NOMO-1 treated with dmso at 0.1 percent for 144 hours (cell line): Measurements from ENCODE around the gene ZNF438.
"Not testable (repeated sequence)": the region's sequence is repeated elsewhere in the genome, so short reads cannot be mapped to it uniquely, and the experiment has no call there.

Experiments
- DNase-seq: peaks from one replicate; lab custom pipeline; 2025; ENCODE audit not compliant: unreplicated experiment; lab: John Stamatoyannopoulos, UW

ZNF438 gene

GRCh38 chr10:30988831-30989435, 42.7 kb downstream of the ZNF438 start:
- no peak for DNase-seq

GRCh38 chr10:30987463-30987862, 44.2 kb downstream of the ZNF438 start:
- DNase-seq: no peak

- DNase-seq: no peak
Observed at GRCh38 chr10:30986053-30986555, 45.6 kb downstream of the ZNF438 start.

GRCh38 chr10:30985512-30985911, 46.2 kb downstream of the ZNF438 start:
- DNase-seq: no peak

GRCh38 chr10:30984563-30985328, 46.9 kb downstream of the ZNF438 start:
- no peak for DNase-seq

- DNase-seq: not testable (repeated sequence)
Observed at GRCh38 chr10:30983209-30983608, 48.5 kb downstream of the ZNF438 start.

- no peak for DNase-seq
Observed at GRCh38 chr10:30980951-30981616, 50.6 kb downstream of the ZNF438 start.

GRCh38 chr10:30979956-30980355, 51.7 kb downstream of the ZNF438 start:
- DNase-seq: no peak

GRCh38 chr10:30978843-30979242, 52.8 kb downstream of the ZNF438 start:
- no peak for DNase-seq

- DNase-seq: no peak
Observed at GRCh38 chr10:30977385-30977784, 54.3 kb downstream of the ZNF438 start.

- DNase-seq: no peak
Observed at GRCh38 chr10:30974773-30975415, 56.8 kb downstream of the ZNF438 start.

GRCh38 chr10:30974355-30974754, 57.3 kb downstream of the ZNF438 start:
- no peak for DNase-seq

GRCh38 chr10:30973737-30974136, 57.9 kb downstream of the ZNF438 start:
- no peak for DNase-seq

GRCh38 chr10:30970760-30971460, 60.8 kb downstream of the ZNF438 start:
- no peak for DNase-seq

GRCh38 chr10:30968711-30969110, 63.0 kb downstream of the ZNF438 start:
- DNase-seq: no peak

- no peak for DNase-seq
Observed at GRCh38 chr10:30967650-30968410, 63.8 kb downstream of the ZNF438 start.

- DNase-seq: no peak
Observed at GRCh38 chr10:30963992-30964930, 67.4 kb downstream of the ZNF438 start.

- DNase-seq: no peak
Observed at GRCh38 chr10:30962522-30962921, 69.1 kb downstream of the ZNF438 start.

GRCh38 chr10:30959836-30960210, 71.8 kb downstream of the ZNF438 start:
- no peak for DNase-seq
